ENCODE data around the gene MOB3A. TPM values are rescaled to one million over a fixed set of nuclear protein-coding genes. Genes with fewer than 3 reads are reported as not detected.
"Not testable (repeated sequence)": the region's sequence is repeated elsewhere in the genome, so short reads cannot be mapped to it uniquely, and the experiment has no call there.

Gene MOB3A
- total RNA-seq, 2 experiments from 2014 or later, result 43.7 to 44.1 TPM

DNA sequence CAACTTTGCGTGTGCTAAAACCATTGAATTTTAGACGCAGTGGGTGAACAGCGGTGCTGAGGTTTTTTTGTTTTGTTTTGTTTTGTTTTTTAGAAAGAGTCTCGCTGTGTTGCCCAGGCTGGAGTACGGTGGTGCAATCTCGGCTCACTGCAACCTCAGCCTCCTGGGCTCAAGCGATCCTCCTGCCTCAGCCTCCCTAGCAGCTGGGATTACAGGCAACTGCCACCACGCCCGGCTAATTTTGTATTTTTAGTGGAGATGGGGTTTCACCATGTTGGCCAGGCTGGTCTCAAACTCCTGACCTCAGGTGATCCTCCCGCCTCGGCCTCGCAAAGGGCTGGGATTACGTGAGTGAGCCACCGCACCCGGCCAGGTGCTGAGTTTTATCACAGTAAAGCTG lies 61.9 kb downstream of the MOB3A start:
- H3K36me3 Mint-ChIP-seq (ENCODE audit: low read depth); H3K9me3 Mint-ChIP-seq; H3K4me3 Mint-ChIP-seq; intact Hi-C loops (cut with micrococcal nuclease); H3K27me3 Mint-ChIP-seq (ENCODE audit: low read depth); H3K27ac Mint-ChIP-seq; DNase-seq: not testable (repeated sequence)
- CTCF ChIA-PET, result interaction anchor here (0.7 to 1.1 kb wide), 2 partner anchors 15 to 138 kb away, joined by 3 to 6 read pairs; no protein-coding TSS in a partner anchor
- peaks cover 31% of the 10 kb centered on the region for H3K4me1 Mint-ChIP-seq (ENCODE audit: low read depth)

DNA sequence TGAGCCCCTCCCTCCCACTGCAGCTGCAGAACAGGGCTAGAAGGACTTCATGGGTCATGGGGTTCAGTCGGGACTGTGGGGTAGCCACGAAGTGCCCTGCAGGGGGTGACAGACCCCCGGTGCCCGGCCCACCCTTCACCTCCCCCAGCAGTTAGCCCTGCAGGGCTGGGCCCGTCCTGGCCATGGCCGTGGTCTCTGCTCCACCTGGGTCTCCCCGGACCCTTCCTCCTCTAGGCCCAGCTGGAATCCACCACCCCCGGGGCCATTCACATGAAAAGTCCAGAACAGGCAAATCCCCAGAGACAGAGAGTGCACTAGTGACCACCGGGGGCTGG lies 62.3 kb downstream of the MOB3A start:
- Mint-ChIP-seq H3K9me3 (peaks cover 10% of the 10 kb centered on the region), H3K36me3 (ENCODE audit: low read depth) (peaks cover 2% of the 10 kb centered on the region), H3K27ac (no peak overlapping the region), H3K27me3 (ENCODE audit: low read depth) (no peaks in the 10 kb centered on the region), H3K4me3 (no peak overlapping the region), H3K4me1 (ENCODE audit: low read depth) (peaks cover 31% of the 10 kb centered on the region)
- intact Hi-C loops (cut with micrococcal nuclease), result no loop called here
- CTCF ChIA-PET, result interaction anchor here (0.7 kb wide), 1 partner anchor 138 kb away, joined by 3 read pairs; no protein-coding TSS in a partner anchor
- no peak for DNase-seq

DNA sequence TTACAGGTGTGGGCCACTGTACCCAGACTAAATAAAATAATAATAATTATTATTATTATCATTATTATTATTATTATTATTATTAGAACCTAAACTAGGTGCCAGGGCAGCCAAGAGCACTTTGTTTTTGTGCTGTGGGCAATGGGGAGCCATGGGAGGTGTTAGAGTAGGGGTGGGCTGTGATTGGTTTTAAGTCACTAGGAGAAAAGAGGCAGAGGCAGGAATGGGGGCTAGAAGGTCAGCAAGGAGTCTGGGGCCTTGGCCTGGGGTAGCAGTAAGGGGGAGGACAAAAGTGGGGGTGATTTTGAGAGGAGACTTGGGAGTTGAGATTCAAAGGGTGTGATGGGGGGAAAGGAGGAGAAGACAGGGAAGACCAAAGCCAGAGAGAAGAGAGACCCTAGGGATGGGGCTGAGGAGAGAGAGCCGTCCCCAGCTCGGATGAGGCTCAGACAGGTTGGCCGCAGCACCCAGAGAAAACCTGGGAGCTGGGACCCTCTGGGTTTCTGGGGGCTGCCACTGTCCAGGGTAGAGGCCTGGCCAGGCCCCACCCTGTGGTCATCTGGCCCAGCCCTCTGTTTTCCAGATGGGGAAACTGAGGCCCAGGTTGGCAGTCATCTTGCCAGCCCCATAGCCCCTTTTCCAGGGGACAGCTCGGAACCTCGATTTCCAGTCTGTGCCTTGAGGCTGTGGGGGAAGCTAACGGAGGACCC lies 62.9 kb downstream of the MOB3A start:
- H3K4me3 Mint-ChIP-seq, result no peak overlapping the region
- peaks cover 2% of the 10 kb centered on the region for H3K36me3 Mint-ChIP-seq (ENCODE audit: low read depth)
- H3K27me3 Mint-ChIP-seq (ENCODE audit: low read depth), result no peaks in the 10 kb centered on the region
- CTCF ChIA-PET, result interaction anchor here (0.7 to 1.5 kb wide), 4 partner anchors 8 to 120 kb away, joined by 3 to 8 read pairs (median 4); no protein-coding TSS in a partner anchor
- H3K27ac Mint-ChIP-seq, result no peak overlapping the region
- peaks cover 10% of the 10 kb centered on the region for H3K9me3 Mint-ChIP-seq
- H3K4me1 Mint-ChIP-seq (ENCODE audit: low read depth), result peaks cover 31% of the 10 kb centered on the region
- no peak for DNase-seq
- intact Hi-C loops (cut with micrococcal nuclease), result no loop called here

DNA sequence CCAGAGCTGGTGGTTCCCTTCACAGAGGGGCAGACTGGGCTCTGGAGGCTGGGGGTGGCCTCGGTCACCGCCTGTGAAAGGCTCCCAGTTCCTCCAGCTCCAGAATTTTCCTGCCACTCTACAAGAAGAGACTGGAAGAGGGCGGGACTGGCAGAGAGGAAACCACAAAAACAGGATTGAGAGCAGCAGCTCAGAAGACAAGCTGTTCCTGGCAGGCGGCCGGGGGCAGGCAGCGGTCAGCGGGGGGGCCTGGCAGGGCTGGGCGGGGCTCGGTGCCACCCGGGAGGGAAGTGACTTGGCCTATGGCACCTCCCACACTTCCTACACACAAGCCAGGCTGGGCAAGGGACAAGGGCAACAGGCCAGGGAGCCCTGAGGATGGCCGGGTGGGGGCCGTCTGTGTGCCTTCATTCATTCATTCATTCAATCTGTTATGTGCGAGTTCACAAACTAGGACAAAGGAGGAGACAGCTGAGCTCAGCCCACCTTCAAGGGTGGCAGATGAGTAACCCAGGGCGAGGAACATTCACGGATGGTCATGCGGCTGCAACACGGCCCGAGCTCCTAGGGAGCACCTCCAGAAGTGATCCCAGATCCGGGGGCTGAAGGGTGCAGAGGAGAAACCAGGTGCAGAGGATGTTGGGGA lies 63.7 kb downstream of the MOB3A start:
- DNase-seq, result peak; percentile 73
- H3K4me1 Mint-ChIP-seq (ENCODE audit: low read depth), result peaks cover 31% of the 10 kb centered on the region
- CTCF ChIA-PET, result interaction anchor here (0.7 to 1.5 kb wide), 4 partner anchors 9 to 119 kb away, joined by 3 to 8 read pairs (median 4); no protein-coding TSS in a partner anchor
- intact Hi-C loops (cut with micrococcal nuclease), result no loop called here
- H3K27me3 Mint-ChIP-seq (ENCODE audit: low read depth), result no peaks in the 10 kb centered on the region
- H3K9me3 Mint-ChIP-seq, result peaks cover 10% of the 10 kb centered on the region
- peak overlapping the region; percentile 59 for H3K4me3 Mint-ChIP-seq
- no peaks in the 10 kb centered on the region for H3K36me3 Mint-ChIP-seq (ENCODE audit: low read depth)
- peak overlapping the region; percentile 68 for H3K27ac Mint-ChIP-seq

DNA sequence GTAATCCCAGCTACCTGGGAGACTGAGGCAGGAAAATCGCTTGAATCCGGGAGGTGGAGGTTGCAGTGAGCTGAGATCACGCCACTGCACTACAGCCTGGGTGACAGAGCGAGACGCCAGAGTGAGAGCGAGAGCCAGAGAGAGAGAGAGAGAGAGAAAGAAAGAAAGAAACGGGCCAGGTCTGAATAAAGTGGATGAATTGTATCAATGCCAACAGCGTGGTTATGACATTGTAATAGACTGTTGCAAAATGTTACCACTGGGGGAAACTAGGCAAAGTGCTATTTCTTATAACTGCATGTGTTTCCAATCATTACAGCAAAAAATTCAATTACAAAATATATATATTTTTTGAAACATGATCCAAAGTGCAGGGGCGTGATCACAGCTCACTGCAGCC lies 68.8 kb downstream of the MOB3A start:
- Mint-ChIP-seq H3K27me3 (ENCODE audit: low read depth) (no peaks in the 10 kb centered on the region), H3K4me3 (no peak overlapping the region), H3K36me3 (ENCODE audit: low read depth) (peaks cover 3% of the 10 kb centered on the region), H3K9me3 (peaks cover 4% of the 10 kb centered on the region), H3K27ac (no peak overlapping the region), H3K4me1 (ENCODE audit: low read depth) (peaks cover 9% of the 10 kb centered on the region)
- CTCF ChIA-PET, result interaction anchor here (1.0 to 1.8 kb wide), 2 partner anchors 9 to 42 kb away, joined by 3 to 5 read pairs; no protein-coding TSS in a partner anchor
- DNase-seq, result no peak
- intact Hi-C loops (cut with micrococcal nuclease), result no loop called here

DNA sequence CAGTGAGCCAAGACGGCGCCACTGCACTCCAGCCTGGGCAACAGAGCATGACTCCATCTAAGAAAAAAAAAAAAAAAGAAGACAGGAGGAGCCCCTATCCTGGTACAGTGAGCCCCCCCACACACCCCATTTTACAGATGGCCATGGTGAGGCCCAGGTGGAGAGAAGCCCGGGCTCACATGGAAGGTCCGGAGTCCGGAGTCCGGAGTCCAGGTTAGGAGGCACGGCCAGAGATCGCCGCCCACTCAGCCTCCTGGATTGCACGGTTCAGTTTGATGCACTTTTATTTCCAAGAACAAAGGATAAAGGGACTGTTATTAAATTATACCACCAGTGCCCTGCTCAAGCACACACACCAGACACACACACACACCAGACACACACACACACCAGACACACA lies 69.4 kb downstream of the MOB3A start:
- Mint-ChIP-seq H3K27ac (no peak overlapping the region), H3K27me3 (ENCODE audit: low read depth) (no peaks in the 10 kb centered on the region), H3K9me3 (peaks cover 4% of the 10 kb centered on the region), H3K36me3 (ENCODE audit: low read depth) (peaks cover 3% of the 10 kb centered on the region), H3K4me3 (no peak overlapping the region), H3K4me1 (ENCODE audit: low read depth) (peaks cover 3% of the 10 kb centered on the region)
- intact Hi-C loops (cut with micrococcal nuclease), result no loop called here
- DNase-seq, result no peak
- CTCF ChIA-PET, result interaction anchor here (1.0 kb wide), 1 partner anchor 43 kb away, joined by 3 read pairs; no protein-coding TSS in a partner anchor

DNA sequence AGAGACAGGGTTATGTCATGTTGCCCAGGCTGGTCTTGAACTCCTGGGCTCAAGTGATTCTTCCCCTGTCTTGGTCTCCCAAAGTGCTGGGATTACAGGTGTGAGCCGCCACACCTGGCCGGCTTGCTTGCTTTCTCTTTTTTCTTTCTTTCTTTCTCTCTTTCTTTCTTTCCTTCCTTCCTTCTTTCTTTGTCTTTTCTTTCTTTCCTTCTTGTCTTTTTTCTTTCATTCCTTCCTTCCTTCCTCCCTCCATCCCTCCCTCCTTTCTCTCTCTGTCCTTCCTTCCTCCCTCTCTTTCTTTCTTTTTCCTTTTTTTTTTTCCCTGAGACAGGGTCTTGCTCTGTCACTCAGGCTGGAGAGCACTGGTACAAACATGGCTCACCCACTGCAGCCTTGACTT lies 73.8 kb downstream of the MOB3A start:
- CTCF ChIA-PET, result no interaction called here
- H3K36me3 Mint-ChIP-seq (ENCODE audit: low read depth), result peaks cover 3% of the 10 kb centered on the region
- no peak overlapping the region for H3K4me3 Mint-ChIP-seq
- intact Hi-C loops (cut with micrococcal nuclease), result no loop called here
- peaks cover 4% of the 10 kb centered on the region for H3K9me3 Mint-ChIP-seq
- H3K27me3 Mint-ChIP-seq (ENCODE audit: low read depth), result no peaks in the 10 kb centered on the region
- no peak overlapping the region for H3K27ac Mint-ChIP-seq
- H3K4me1 Mint-ChIP-seq (ENCODE audit: low read depth), result peaks cover 5% of the 10 kb centered on the region
- no peak for DNase-seq

DNA sequence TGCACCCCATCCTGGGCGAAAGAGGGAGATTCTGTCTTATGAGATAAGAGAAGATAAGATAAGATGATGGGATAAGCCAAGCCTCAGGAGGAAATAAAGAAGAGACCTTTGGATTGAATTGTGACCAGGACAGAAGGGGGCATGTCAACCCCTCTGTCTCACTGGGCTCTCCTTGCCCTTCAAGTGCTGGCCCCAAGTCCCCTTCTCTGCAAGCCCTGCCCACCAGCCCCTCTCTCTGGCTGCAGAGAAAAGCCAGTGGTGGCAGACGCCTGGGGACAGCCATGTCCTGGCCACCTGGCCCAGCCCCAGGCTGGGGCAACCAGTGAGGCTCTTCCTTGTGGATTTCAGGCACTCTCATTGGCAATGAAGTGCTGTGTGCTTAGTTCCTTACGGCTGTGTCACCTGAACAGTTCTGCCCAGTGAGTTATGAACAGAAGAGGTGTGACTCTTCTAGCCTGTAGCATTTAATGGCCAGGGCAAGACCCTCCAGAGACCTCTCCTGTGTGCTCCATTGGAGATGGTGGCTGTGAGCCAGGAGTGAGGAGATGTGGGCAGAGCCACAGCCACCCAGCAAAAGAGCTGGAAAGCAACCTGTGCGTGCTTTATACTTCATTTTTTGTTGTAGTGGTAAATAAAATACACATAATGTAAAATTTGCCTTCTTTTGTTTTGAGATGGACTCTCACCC lies 74.5 kb downstream of the MOB3A start:
- Mint-ChIP-seq H3K9me3 (peaks cover 4% of the 10 kb centered on the region), H3K4me1 (ENCODE audit: low read depth) (peaks cover 7% of the 10 kb centered on the region), H3K4me3 (no peak overlapping the region), H3K36me3 (ENCODE audit: low read depth) (peaks cover 3% of the 10 kb centered on the region), H3K27ac (no peak overlapping the region), H3K27me3 (ENCODE audit: low read depth) (no peaks in the 10 kb centered on the region)
- DNase-seq, result no peak
- CTCF ChIA-PET, result interaction anchor here (0.6 to 1.8 kb wide), 3 partner anchors 17 to 47 kb away, joined by 3 to 10 read pairs (median 5); no protein-coding TSS in a partner anchor
- intact Hi-C loops (cut with micrococcal nuclease), result no loop called here

Other genes with a start within 250 kb of the MOB3A start
- 10 to 100 TPM; 39.8 to 47.6 TPM for gene REXO1, start 247.8 kb downstream of the MOB3A start, total RNA-seq
- gene KLF16, start 232.7 kb downstream of the MOB3A start, total RNA-seq, result 10 to 100 TPM; 13.5 to 15.0 TPM
- gene ABHD17A, start 210.8 kb downstream of the MOB3A start, total RNA-seq, result 10 to 100 TPM; 79.3 to 79.9 TPM
- gene ADAT3, start 190.9 kb downstream of the MOB3A start, total RNA-seq, result 1 to 10 TPM; 3.0 to 3.4 TPM
- gene SCAMP4, start 190.9 kb downstream of the MOB3A start, total RNA-seq, result 10 to 100 TPM; 12.1 to 14.5 TPM
- gene CSNK1G2, start 155.2 kb downstream of the MOB3A start, total RNA-seq, result 10 to 100 TPM; 50.6 to 51.0 TPM
- gene BTBD2, start 80.6 kb downstream of the MOB3A start, total RNA-seq, result 10 to 100 TPM; 37.0 to 49.0 TPM
- gene MKNK2, start 45.1 kb downstream of the MOB3A start, total RNA-seq, result 100 to 1,000 TPM; 155 to 157 TPM
- gene IZUMO4, start 589 bp upstream of the MOB3A start, total RNA-seq, result 10 to 100 TPM; 13.1 to 14.2 TPM
- 10 to 100 TPM; 60.5 to 64.2 TPM for gene AP3D1, start 55.2 kb upstream of the MOB3A start, total RNA-seq
- 10 to 100 TPM; 48.7 to 55.0 TPM for gene DOT1L, start 67.6 kb upstream of the MOB3A start, total RNA-seq
- gene PLEKHJ1, start 140.0 kb upstream of the MOB3A start, total RNA-seq, result 10 to 100 TPM; 56.9 to 60.6 TPM
- gene SF3A2, start 140.5 kb upstream of the MOB3A start, total RNA-seq, result 100 to 1,000 TPM; 154 to 158 TPM
- 1 to 10 TPM; 2.6 to 4.0 TPM for gene AMH, start 153.0 kb upstream of the MOB3A start, total RNA-seq
- under 1 TPM; 0.55 to 0.81 TPM for gene JSRP1, start 160.1 kb upstream of the MOB3A start, total RNA-seq
- not detected for gene PEAK3, start 185.8 kb upstream of the MOB3A start, total RNA-seq
- not detected for gene LINGO3, start 211.8 kb upstream of the MOB3A start, total RNA-seq
- gene LSM7, start 232.3 kb upstream of the MOB3A start, total RNA-seq, result 100 to 1,000 TPM; 162 to 164 TPM
- 10 to 100 TPM; 56.8 to 59.6 TPM for gene SPPL2B, start 232.4 kb upstream of the MOB3A start, total RNA-seq